Measurements from ENCODE around the gene FBF1. TPM values are rescaled to one million over a fixed set of nuclear protein-coding genes. Genes with fewer than 3 reads are reported as not detected.

FBF1 gene
- total RNA-seq, 1 experiment from 2014 or later: 34.4 TPM

GRCh38 chr17:75917141-75917916, 23.5 kb downstream of the FBF1 start:
- Histone ChIP-seq H3K4me3 (ENCODE audit: low read depth, low read length, poor library complexity, severe bottlenecking) (no peak overlapping the region), H3K27ac (ENCODE audit: low read depth, low read length, poor library complexity, severe bottlenecking) (no peak overlapping the region), H3K9me3 (ENCODE audit: low read depth, low read length, poor library complexity, severe bottlenecking) (no peaks in the 10 kb centered on the region), H3K4me1 (ENCODE audit: insufficient read depth, low read length, poor library complexity, severe bottlenecking) (no peaks in the 10 kb centered on the region), H3K27me3 (replicated peaks; ENCODE audit: insufficient read depth, low read depth, low read length, poor library complexity) (no peaks in the 10 kb centered on the region), H3K36me3 (ENCODE audit: insufficient read depth, low read length, poor library complexity, severe bottlenecking) (peaks cover 11% of the 10 kb centered on the region)
- no TSS peak for BruUV-seq (replicated peaks)
- TF ChIP-seq EZH2 (IDR thresholded peaks at IDR 0.05; ENCODE audit: borderline replicate concordance, low read depth, low read length, poor library complexity, severe bottlenecking): no peak
- no peak for TF ChIP-seq CTCF (conservative IDR thresholded peaks at IDR 0.05; ENCODE audit: low read depth, low read length)
- no peak for DNase-seq (ENCODE audit: low spot score)
- intact Hi-C loops (cut with micrococcal nuclease; ENCODE audit: unreplicated experiment): no loop called here
- ChIA-PET CTCF (no interaction called here), POLR2A (ENCODE audit: low non-redundant PET) (no interaction called here)

DNA sequence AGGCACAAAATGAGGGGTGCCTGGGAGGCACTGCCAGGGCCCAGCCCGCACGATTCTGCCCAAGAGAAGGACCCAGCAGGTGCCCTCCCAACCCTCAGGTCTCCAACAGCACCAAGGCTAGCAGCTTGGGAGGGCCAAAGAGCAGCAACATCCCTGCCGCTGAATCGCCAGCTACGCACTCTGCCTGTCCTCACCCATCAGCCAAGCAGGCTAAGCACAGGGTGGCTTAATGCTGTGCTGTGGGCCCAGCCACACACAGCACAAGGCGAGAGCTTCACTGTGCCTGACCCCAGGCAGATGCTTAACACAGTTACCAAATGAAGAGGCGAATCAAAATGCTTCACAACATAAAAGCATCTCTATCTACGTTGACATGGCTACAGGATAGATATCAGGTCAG, 25.6 kb downstream of the FBF1 start:
- CTCF ChIA-PET: no interaction called here

DNA sequence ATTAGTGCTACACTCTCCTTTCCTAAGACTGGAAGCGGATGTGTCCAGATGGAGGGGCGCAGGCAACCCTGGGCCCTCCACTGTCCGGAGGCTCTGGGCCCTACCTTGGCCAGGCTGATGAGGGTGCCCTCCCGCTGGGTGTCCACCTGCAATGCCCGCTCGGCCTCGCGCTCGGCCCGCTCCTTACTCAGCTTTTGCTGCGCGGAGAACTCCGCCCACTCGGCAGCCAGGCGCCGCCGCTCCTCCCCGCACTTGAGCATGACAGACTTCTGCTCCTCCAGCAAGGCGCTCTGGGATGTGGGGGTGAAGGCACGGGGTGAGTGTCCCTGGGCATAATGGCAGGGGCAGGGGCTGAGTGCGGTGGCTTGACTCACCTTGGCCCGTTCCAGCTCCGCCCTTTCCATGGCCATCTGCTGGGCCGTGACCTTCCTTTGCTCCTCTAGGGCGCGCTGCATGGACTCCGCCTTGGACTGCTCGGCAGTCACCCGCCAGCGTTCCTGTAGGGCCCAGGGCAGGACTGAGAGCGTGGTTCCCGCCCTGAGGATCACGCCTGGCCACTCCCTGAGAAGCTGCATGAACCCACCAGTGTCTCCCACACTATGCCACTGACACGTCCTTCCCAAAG, 26.1 kb downstream of the FBF1 start:
- Histone ChIP-seq H3K36me3 (ENCODE audit: insufficient read depth, low read length, poor library complexity, severe bottlenecking) (peaks cover 13% of the 10 kb centered on the region), H3K27ac (ENCODE audit: low read depth, low read length, poor library complexity, severe bottlenecking) (no peak overlapping the region), H3K4me3 (ENCODE audit: low read depth, low read length, poor library complexity, severe bottlenecking) (no peak overlapping the region), H3K27me3 (replicated peaks; ENCODE audit: insufficient read depth, low read depth, low read length, poor library complexity) (no peaks in the 10 kb centered on the region), H3K4me1 (ENCODE audit: insufficient read depth, low read length, poor library complexity, severe bottlenecking) (no peaks in the 10 kb centered on the region), H3K9me3 (ENCODE audit: low read depth, low read length, poor library complexity, severe bottlenecking) (no peaks in the 10 kb centered on the region)
- CTCF ChIA-PET: no interaction called here
- no peak for DNase-seq (ENCODE audit: low spot score)
- no peak for TF ChIP-seq EZH2 (IDR thresholded peaks at IDR 0.05; ENCODE audit: borderline replicate concordance, low read depth, low read length, poor library complexity, severe bottlenecking)
- TF ChIP-seq CTCF (conservative IDR thresholded peaks at IDR 0.05; ENCODE audit: low read depth, low read length): no peak
- no TSS peak for BruUV-seq (replicated peaks)
- intact Hi-C loops (cut with micrococcal nuclease; ENCODE audit: unreplicated experiment): no loop called here
- POLR2A ChIA-PET (ENCODE audit: low non-redundant PET): no interaction called here

More for the DNA sequence above, 25.6 kb downstream of the FBF1 start:
- H3K4me3 ChIP-seq (ENCODE audit: low read depth, low read length, poor library complexity, severe bottlenecking): no peak overlapping the region
- H3K36me3 ChIP-seq (ENCODE audit: insufficient read depth, low read length, poor library complexity, severe bottlenecking): peaks cover 15% of the 10 kb centered on the region
- no peak for DNase-seq (ENCODE audit: low spot score)
- H3K4me1 ChIP-seq (ENCODE audit: insufficient read depth, low read length, poor library complexity, severe bottlenecking): no peaks in the 10 kb centered on the region
- no peaks in the 10 kb centered on the region for H3K9me3 ChIP-seq (ENCODE audit: low read depth, low read length, poor library complexity, severe bottlenecking)
- TF ChIP-seq EZH2 (IDR thresholded peaks at IDR 0.05; ENCODE audit: borderline replicate concordance, low read depth, low read length, poor library complexity, severe bottlenecking) (no peak), CTCF (conservative IDR thresholded peaks at IDR 0.05; ENCODE audit: low read depth, low read length) (no peak)
- intact Hi-C loops (cut with micrococcal nuclease; ENCODE audit: unreplicated experiment): no loop called here
- no peak overlapping the region for H3K27ac ChIP-seq (ENCODE audit: low read depth, low read length, poor library complexity, severe bottlenecking)
- BruUV-seq (replicated peaks): no TSS peak
- H3K27me3 ChIP-seq (replicated peaks; ENCODE audit: insufficient read depth, low read depth, low read length, poor library complexity): no peaks in the 10 kb centered on the region
- POLR2A ChIA-PET (ENCODE audit: low non-redundant PET): no interaction called here

All from A673 (cell line).